ENCODE data around the gene HOPX. TPM values are rescaled to one million over a fixed set of nuclear protein-coding genes. Genes with fewer than 3 reads are reported as not detected.
A peak's percentile ranks its signal among the peaks of the same experiment; 100 is the strongest.

The HOPX gene
- total and polyA plus RNA-seq, 2 experiments from 2014 or later: not detected

- TF ChIP-seq JUNB (IDR thresholded peaks at IDR 0.05; ENCODE audit: unreplicated experiment) (no peak), POLR2AphosphoS5 (IDR thresholded peaks at IDR 0.05; ENCODE audit: low read depth) (no peak), ZNF114 (CRISPR knock-in tag; IDR thresholded peaks at IDR 0.05) (no peak), EZH2phosphoT487 (IDR thresholded peaks at IDR 0.05; ENCODE audit: unreplicated experiment) (no peak), CREB1 (CRISPR knock-in tag; IDR thresholded peaks at IDR 0.05; ENCODE audit: low read depth) (no peak), EZH2 (IDR thresholded peaks at IDR 0.05; ENCODE audit: low read depth, unreplicated experiment) (no peak), ETS1 (IDR thresholded peaks at IDR 0.05) (no peak)
Measured at GRCh38 chr4:56651056-56651350, 30.1 kb downstream of the HOPX start (continued).

GRCh38 chr4:56650262-56651055 is 30.6 kb downstream of the HOPX start:
- Histone ChIP-seq H3F3A (replicated peaks; ENCODE audit: low read depth) (no peaks in the 10 kb centered on the region), H3K27ac (ENCODE audit: low read depth) (no peak overlapping the region), H3K4me3 (no peak overlapping the region), H2AFZ (no peak overlapping the region), H3K79me2 (replicated peaks; ENCODE audit: insufficient read depth) (no peaks in the 10 kb centered on the region), H3K4me2 (no peak overlapping the region), H3K36me3 (ENCODE audit: insufficient read depth) (no peaks in the 10 kb centered on the region), H3K4me1 (ENCODE audit: insufficient read depth) (peaks cover 6% of the 10 kb centered on the region; the same call in 1 of the 2 replicates), H4K20me1 (replicated peaks; ENCODE audit: insufficient read depth) (peaks cover 9% of the 10 kb centered on the region), H3K27me3 (ENCODE audit: insufficient read depth) (peaks cover 47% of the 10 kb centered on the region), H3K9me2 (ENCODE audit: insufficient read depth) (no peaks in the 10 kb centered on the region; the same call in 1 of the 2 replicates)
- TF ChIP-seq JUNB (IDR thresholded peaks at IDR 0.05; ENCODE audit: unreplicated experiment) (no peak), CTCF (conservative IDR thresholded peaks at IDR 0.05; ENCODE audit: low read depth in 2 of 2) (peak; percentile 30 to 45)
- H3K4me3 Mint-ChIP-seq: no peak overlapping the region
- ATAC-seq (peak; percentile 73), DNase-seq (ENCODE audit: low spot score) (peak; percentile 37)
- no peaks in the 10 kb centered on the region for H3K36me3 Mint-ChIP-seq (ENCODE audit: low read depth)
- H3K4me1 Mint-ChIP-seq: peaks cover 9% of the 10 kb centered on the region; the same call in 2 of the 3 replicates
- H3K27ac Mint-ChIP-seq: no peak overlapping the region
- peaks cover 8% of the 10 kb centered on the region; the same call in 2 of the 3 replicates for H3K9me3 Mint-ChIP-seq
- peaks cover 26% of the 10 kb centered on the region for H3K27me3 Mint-ChIP-seq (ENCODE audit: insufficient read depth, low read depth, poor library complexity)

DNA sequence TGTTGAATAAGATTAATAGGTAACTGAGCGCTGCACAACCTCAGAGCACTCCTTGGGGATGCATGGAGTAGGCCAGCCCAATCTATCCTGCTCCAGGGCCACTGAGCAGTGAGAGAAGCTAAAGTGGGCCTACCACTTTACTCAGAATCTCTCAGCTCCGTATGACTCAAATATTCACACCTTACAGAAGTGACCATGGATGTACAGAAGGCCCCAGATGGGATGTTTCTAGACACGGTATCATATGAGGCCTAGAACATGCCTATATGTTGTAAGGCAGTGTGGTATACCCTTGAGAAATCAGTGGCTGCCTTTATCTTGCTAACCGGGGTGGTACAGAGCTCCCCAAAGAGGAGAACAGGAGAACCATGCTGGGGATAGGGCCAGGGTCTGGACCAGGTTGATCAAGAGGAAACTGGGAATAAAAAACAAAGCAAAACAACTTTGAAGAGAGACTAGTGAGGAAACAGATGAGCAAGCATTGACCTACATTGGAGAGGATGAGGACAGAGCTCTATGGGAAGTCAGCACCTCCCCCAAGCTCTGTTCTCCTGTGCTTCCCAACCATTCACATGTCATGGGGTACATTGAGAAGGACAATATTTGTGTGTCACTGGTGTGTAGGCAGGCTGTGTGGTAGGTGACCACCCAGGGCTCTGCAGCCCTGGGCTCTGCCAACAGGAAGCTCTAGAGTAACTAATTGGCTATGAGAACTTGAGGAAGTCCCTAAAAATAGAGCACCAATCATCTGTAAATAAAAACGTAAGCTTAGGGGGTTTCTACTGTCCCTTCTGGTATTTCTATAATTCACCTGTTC is 31.4 kb downstream of the HOPX start:
- H3F3A ChIP-seq (replicated peaks; ENCODE audit: low read depth): no peaks in the 10 kb centered on the region
- H3K4me3 Mint-ChIP-seq: no peak overlapping the region
- peaks cover 39% of the 10 kb centered on the region for H3K27me3 ChIP-seq (ENCODE audit: insufficient read depth)
- H3K9me2 ChIP-seq (ENCODE audit: insufficient read depth): no peaks in the 10 kb centered on the region; the same call in 1 of the 2 replicates
- peaks cover 4% of the 10 kb centered on the region; the same call in 2 of the 3 replicates for H3K4me1 Mint-ChIP-seq
- DNase-seq (ENCODE audit: low spot score) (no peak), ATAC-seq (no peak)
- no peak overlapping the region for H3K27ac ChIP-seq (ENCODE audit: low read depth)
- H3K4me1 ChIP-seq (ENCODE audit: insufficient read depth): peaks cover 3% of the 10 kb centered on the region; the same call in 1 of the 2 replicates
- H3K9me3 Mint-ChIP-seq: peaks cover 8% of the 10 kb centered on the region; the same call in 2 of the 3 replicates
- H3K27ac Mint-ChIP-seq: no peak overlapping the region
- no peak overlapping the region for H3K4me2 ChIP-seq
- peaks cover 9% of the 10 kb centered on the region for H4K20me1 ChIP-seq (replicated peaks; ENCODE audit: insufficient read depth)
- H3K79me2 ChIP-seq (replicated peaks; ENCODE audit: insufficient read depth): no peaks in the 10 kb centered on the region
- TF ChIP-seq STAT1 (IDR thresholded peaks at IDR 0.05; ENCODE audit: unreplicated experiment) (no peak), REST (IDR thresholded peaks at IDR 0.05; ENCODE audit: unreplicated experiment) (no peak), ZNF331 (CRISPR knock-in tag; IDR thresholded peaks at IDR 0.05; ENCODE audit: low read depth) (no peak), CREB1 (CRISPR knock-in tag; IDR thresholded peaks at IDR 0.05; ENCODE audit: low read depth) (no peak)
- H3K36me3 Mint-ChIP-seq (ENCODE audit: low read depth): no peaks in the 10 kb centered on the region
- H3K36me3 ChIP-seq (ENCODE audit: insufficient read depth): no peaks in the 10 kb centered on the region
- no peak overlapping the region for H2AFZ ChIP-seq
- H3K27me3 Mint-ChIP-seq (ENCODE audit: insufficient read depth, low read depth, poor library complexity): peaks cover 18% of the 10 kb centered on the region
- H3K4me3 ChIP-seq: no peak overlapping the region
